ENCODE data around the gene TPM1. TPM values are rescaled to one million over a fixed set of nuclear protein-coding genes. Genes with fewer than 3 reads are reported as not detected.

The TPM1 gene
- total RNA-seq, 2 donors from 2014 or later: 927 to 1,440 TPM

- H3K36me3 ChIP-seq: no peaks in the 10 kb centered on the region
- H3K27ac ChIP-seq: no peak overlapping the region
- no peaks in the 10 kb centered on the region for H3K9me3 ChIP-seq
- no peak for TF ChIP-seq CTCF (IDR thresholded peaks at IDR 0.05)
- peaks cover 3 to 13% of the 10 kb centered on the region in 2 donors for H3K4me1 ChIP-seq (ENCODE audit: control insufficient read depth in 1 of 2, low read depth in 2 of 2)
- no peak for ATAC-seq (ENCODE audit: insufficient number of reproducible peaks, low FRiP score, low read depth)
- no peaks in the 10 kb centered on the region for H3K27me3 ChIP-seq (replicated peaks; ENCODE audit: insufficient read depth)
- no peak overlapping the region for H3K4me3 ChIP-seq
- no peak for DNase-seq (ENCODE audit: low spot score)
Observed at GRCh38 chr15:63029676-63030075, 12.9 kb upstream of the TPM1 start.

DNA sequence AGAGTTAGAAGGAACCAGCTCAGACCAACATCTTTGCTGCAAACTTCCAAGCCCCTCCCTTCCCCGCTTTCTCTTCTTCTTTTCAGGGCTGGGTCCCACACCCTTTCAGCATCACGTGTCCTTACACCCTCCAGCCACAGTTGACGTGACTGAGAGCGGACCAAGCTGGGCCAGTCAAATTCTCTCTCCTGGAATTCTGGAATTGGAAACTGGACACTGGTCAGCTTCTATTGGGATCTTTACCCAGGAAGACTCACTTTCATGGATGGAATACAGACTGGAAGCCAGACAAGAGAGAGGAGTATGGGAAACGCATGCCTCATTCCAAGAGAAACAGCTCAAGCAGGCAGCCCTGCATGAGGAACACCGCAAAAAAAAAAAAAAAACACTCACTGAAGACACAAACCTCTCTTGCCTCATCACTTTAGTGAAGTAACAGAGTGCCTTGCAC lies 12.4 kb upstream of the TPM1 start:
- Histone ChIP-seq H3K36me3 (no peaks in the 10 kb centered on the region), H3K27ac (no peak overlapping the region), H3K9me3 (no peaks in the 10 kb centered on the region), H3K4me1 (ENCODE audit: control insufficient read depth in 1 of 2, low read depth in 2 of 2) (peaks cover 3 to 13% of the 10 kb centered on the region in 2 donors), H3K27me3 (replicated peaks; ENCODE audit: insufficient read depth) (no peaks in the 10 kb centered on the region), H3K4me3 (peak overlapping the region; percentile 22)
- no peak for ATAC-seq (ENCODE audit: insufficient number of reproducible peaks, low FRiP score, low read depth)
- no peak for DNase-seq (ENCODE audit: low spot score)
- TF ChIP-seq CTCF (IDR thresholded peaks at IDR 0.05): no peak

- H3K4me3 ChIP-seq: no peak overlapping the region
- no peak for TF ChIP-seq CTCF (IDR thresholded peaks at IDR 0.05)
- H3K9me3 ChIP-seq: no peaks in the 10 kb centered on the region
- H3K4me1 ChIP-seq (ENCODE audit: control insufficient read depth in 1 of 2, low read depth in 2 of 2): peaks cover 3 to 12% of the 10 kb centered on the region in 2 donors
- H3K36me3 ChIP-seq: no peaks in the 10 kb centered on the region
- DNase-seq (ENCODE audit: low spot score): no peak
- H3K27me3 ChIP-seq (replicated peaks; ENCODE audit: insufficient read depth): no peaks in the 10 kb centered on the region
- ATAC-seq (ENCODE audit: insufficient number of reproducible peaks, low FRiP score, low read depth): no peak
- no peak overlapping the region for H3K27ac ChIP-seq
Observed at GRCh38 chr15:63034578-63034977, 8.0 kb upstream of the TPM1 start.

- H3K4me1 ChIP-seq (ENCODE audit: control insufficient read depth in 1 of 2, low read depth in 2 of 2): peaks cover 3 to 6% of the 10 kb centered on the region in 2 donors
- no peak for TF ChIP-seq CTCF (IDR thresholded peaks at IDR 0.05)
- ATAC-seq (ENCODE audit: insufficient number of reproducible peaks, low FRiP score, low read depth): no peak
Observed at GRCh38 chr15:63035253-63035652, 7.3 kb upstream of the TPM1 start.

GRCh38 chr15:63035977-63036376 lies 6.6 kb upstream of the TPM1 start:
- no peak for TF ChIP-seq CTCF (IDR thresholded peaks at IDR 0.05)
- Histone ChIP-seq H3K4me1 (ENCODE audit: control insufficient read depth in 1 of 2, low read depth in 2 of 2) (peaks cover 6% of the 10 kb centered on the region in 2 donors), H3K27me3 (replicated peaks; ENCODE audit: insufficient read depth) (no peaks in the 10 kb centered on the region), H3K4me3 (no peak overlapping the region), H3K9me3 (no peaks in the 10 kb centered on the region), H3K36me3 (no peaks in the 10 kb centered on the region), H3K27ac (no peak overlapping the region)
- DNase-seq (ENCODE audit: low spot score) (no peak), ATAC-seq (ENCODE audit: insufficient number of reproducible peaks, low FRiP score, low read depth) (no peak)

More at GRCh38 chr15:63035253-63035652, 7.3 kb upstream of the TPM1 start:
- peak overlapping the region in 1 of 2 donors; percentile 38 for H3K27ac ChIP-seq
- no peaks in the 10 kb centered on the region for H3K36me3 ChIP-seq
- H3K4me3 ChIP-seq: no peak overlapping the region
- no peaks in the 10 kb centered on the region for H3K9me3 ChIP-seq
- no peaks in the 10 kb centered on the region for H3K27me3 ChIP-seq (replicated peaks; ENCODE audit: insufficient read depth)
- DNase-seq (ENCODE audit: low spot score): no peak

All from thoracic aorta (tissue), 2 donors.